ENCODE data around the gene LAMA2.

LAMA2 gene

DNA sequence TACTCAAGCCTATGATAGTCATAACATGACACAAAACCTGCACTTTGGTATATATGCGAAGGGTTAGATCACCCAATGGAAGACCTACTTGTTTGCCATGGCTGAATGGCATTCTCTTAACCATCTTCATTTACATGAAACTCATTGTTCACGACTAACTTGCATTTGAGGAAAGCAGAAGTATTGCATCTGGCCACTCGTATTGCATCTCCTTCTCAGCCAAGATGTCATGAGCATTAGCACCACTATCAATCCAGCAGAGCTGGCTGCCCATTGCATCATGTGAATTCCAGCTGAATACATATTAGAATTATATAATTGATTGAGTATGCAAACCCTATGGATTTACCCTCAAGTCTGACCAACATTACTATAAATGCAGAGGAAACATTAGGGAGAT lies 390.2 kb downstream of the LAMA2 start:
- H3K4me3 ChIP-seq (ENCODE audit: low read length): no peak overlapping the region
- H3K9me3 ChIP-seq (ENCODE audit: control insufficient read depth, low read length): no peaks in the 10 kb centered on the region
- H3K36me3 ChIP-seq (ENCODE audit: control insufficient read depth, insufficient read depth, low read length): no peaks in the 10 kb centered on the region
- no peaks in the 10 kb centered on the region for H3K27me3 ChIP-seq (ENCODE audit: control insufficient read depth, insufficient read depth, low read length)
- H3K4me1 ChIP-seq (ENCODE audit: control insufficient read depth, insufficient read depth, low read length): no peaks in the 10 kb centered on the region
- no peak overlapping the region for H3K9ac ChIP-seq (ENCODE audit: low read length)

DNA sequence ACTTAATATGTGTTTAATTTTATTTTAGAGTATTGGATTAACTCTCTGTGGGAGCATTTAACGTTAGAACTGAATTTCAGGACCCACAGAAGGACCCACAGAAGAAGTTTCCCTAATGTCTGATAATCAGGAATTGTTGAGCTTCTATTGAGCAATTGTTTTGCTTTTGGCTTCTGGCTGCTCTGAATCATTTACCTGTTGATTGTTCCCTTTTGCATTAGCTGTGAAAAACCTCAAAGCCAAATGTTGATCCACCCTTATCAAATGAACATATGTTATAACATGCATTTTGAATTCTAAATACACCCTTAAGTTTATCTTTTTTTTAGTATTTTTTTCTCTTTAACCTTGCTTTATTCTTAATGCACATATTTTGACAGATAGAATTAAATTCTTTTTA lies 393.5 kb downstream of the LAMA2 start:
- no peak overlapping the region for H3K9ac ChIP-seq (ENCODE audit: low read length)
- no peaks in the 10 kb centered on the region for H3K9me3 ChIP-seq (ENCODE audit: control insufficient read depth, low read length)
- no peak overlapping the region for H3K4me3 ChIP-seq (ENCODE audit: low read length)
- H3K36me3 ChIP-seq (ENCODE audit: control insufficient read depth, insufficient read depth, low read length): no peaks in the 10 kb centered on the region
- no peaks in the 10 kb centered on the region for H3K27me3 ChIP-seq (ENCODE audit: control insufficient read depth, insufficient read depth, low read length)
- H3K4me1 ChIP-seq (ENCODE audit: control insufficient read depth, insufficient read depth, low read length): no peaks in the 10 kb centered on the region

DNA sequence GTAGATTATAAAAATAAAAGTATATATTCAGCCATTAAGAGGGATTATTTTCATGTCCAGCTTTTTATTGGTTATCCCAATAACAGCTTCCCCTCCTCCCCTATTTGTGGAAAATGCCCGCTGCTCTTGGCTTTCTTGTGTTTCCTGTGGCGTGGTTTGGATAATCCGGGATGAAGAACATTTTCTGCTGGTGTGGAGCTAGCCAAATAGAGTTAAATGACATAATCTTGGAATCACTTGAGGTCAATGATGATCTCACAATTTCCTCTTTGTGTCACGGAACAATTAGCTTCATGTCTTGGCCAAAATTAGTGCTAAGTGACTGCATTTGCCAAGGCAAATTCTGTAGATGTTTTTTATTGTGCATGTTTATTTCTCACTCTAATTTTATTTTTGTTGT lies 394.0 kb downstream of the LAMA2 start:
- Histone ChIP-seq H3K9me3 (ENCODE audit: control insufficient read depth, low read length) (no peaks in the 10 kb centered on the region), H3K36me3 (ENCODE audit: control insufficient read depth, insufficient read depth, low read length) (no peaks in the 10 kb centered on the region), H3K9ac (ENCODE audit: low read length) (no peak overlapping the region), H3K4me1 (ENCODE audit: control insufficient read depth, insufficient read depth, low read length) (no peaks in the 10 kb centered on the region), H3K27me3 (ENCODE audit: control insufficient read depth, insufficient read depth, low read length) (no peaks in the 10 kb centered on the region), H3K4me3 (ENCODE audit: low read length) (no peak overlapping the region)

DNA sequence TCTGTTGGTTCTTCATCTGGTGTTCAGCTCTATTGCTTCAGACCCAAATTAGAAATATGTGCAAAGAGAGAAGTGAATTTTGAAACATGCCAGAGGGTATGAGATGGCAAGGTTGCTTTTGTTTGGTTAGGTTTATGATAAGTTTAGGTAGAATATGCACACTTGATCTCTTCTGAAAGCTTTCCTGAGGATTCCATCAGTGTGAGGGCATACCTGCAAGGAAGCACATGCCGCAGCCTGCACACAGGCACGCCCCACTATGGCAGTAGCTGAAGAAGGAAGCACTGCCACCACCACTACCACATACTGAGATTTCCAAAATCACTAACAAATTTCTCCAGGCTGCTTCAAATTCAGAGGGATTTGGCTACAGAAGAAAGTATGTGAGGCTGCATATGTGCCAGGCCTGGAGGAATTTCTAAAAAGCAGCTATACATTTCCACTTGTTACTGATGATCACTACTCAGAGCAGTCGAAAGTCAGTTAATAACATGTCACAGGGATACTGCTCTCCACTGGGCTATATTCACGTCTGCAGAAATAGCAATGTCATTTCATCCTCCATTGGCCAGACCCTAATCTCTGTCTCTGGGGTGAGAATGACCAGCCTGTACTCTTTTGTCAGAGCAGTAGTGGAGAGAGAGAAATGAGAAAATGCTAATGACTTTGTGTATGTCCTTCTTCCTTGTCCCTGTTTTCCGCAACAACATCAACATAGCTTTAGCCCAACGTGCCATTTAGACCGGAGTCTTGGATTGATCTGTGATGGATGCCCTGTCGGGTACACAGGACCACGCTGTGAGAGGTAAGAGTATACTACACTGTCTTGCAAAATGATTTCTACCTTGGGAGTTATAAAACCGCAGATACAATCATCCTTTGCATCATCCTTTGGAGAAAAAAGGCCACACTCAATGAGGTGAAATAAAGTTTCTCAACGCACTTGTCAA lies 396.7 kb downstream of the LAMA2 start:
- no peaks in the 10 kb centered on the region for H3K9me3 ChIP-seq (ENCODE audit: control insufficient read depth, low read length)
- H3K4me3 ChIP-seq (ENCODE audit: low read length): no peak overlapping the region
- no peak overlapping the region for H3K9ac ChIP-seq (ENCODE audit: low read length)
- H3K36me3 ChIP-seq (ENCODE audit: control insufficient read depth, insufficient read depth, low read length): no peaks in the 10 kb centered on the region
- H3K4me1 ChIP-seq (ENCODE audit: control insufficient read depth, insufficient read depth, low read length): no peaks in the 10 kb centered on the region
- H3K27me3 ChIP-seq (ENCODE audit: control insufficient read depth, insufficient read depth, low read length): no peaks in the 10 kb centered on the region

DNA sequence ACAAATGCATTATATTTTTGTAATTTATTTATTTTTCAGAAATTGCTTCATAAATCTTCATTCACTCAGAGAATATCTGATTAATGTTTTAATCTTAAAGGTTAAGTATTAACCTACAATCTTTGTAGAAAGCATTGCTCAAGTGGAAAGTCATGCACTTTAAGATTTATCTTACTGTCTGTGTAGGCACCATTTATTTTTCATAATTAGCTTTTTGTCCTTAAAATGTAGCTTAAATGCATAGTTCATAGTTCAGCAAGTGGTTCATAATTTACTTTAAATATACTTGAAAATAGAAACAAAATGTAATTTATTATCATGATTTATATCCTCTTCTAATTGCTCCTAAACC lies 397.3 kb downstream of the LAMA2 start:
- no peak overlapping the region for H3K4me3 ChIP-seq (ENCODE audit: low read length)
- H3K27me3 ChIP-seq (ENCODE audit: control insufficient read depth, insufficient read depth, low read length): no peaks in the 10 kb centered on the region
- H3K9me3 ChIP-seq (ENCODE audit: control insufficient read depth, low read length): no peaks in the 10 kb centered on the region
- H3K9ac ChIP-seq (ENCODE audit: low read length): no peak overlapping the region
- no peaks in the 10 kb centered on the region for H3K4me1 ChIP-seq (ENCODE audit: control insufficient read depth, insufficient read depth, low read length)
- no peaks in the 10 kb centered on the region for H3K36me3 ChIP-seq (ENCODE audit: control insufficient read depth, insufficient read depth, low read length)

DNA sequence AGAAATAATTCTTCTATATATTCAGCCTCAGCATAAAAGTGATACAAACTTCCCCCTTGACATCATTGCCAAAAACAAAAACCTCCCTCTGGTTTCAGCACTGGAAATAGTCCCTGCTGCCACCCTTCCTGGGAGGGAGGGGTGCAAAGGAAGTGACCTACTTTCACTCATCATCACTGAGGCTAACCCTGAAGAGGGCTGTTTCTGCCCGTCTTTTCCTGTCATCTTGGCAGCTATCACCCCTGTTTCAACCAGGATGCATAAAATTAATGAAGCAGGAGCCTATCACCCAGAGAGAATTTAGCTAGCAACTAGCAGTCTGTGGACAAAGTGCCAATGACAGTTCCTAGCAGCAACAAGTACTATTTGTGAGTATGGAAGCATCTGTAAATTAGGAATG lies 397.8 kb downstream of the LAMA2 start:
- Histone ChIP-seq H3K4me3 (ENCODE audit: low read length) (no peak overlapping the region), H3K9ac (ENCODE audit: low read length) (no peak overlapping the region), H3K4me1 (ENCODE audit: control insufficient read depth, insufficient read depth, low read length) (no peaks in the 10 kb centered on the region), H3K9me3 (ENCODE audit: control insufficient read depth, low read length) (no peaks in the 10 kb centered on the region), H3K36me3 (ENCODE audit: control insufficient read depth, insufficient read depth, low read length) (no peaks in the 10 kb centered on the region), H3K27me3 (ENCODE audit: control insufficient read depth, insufficient read depth, low read length) (no peaks in the 10 kb centered on the region)

DNA sequence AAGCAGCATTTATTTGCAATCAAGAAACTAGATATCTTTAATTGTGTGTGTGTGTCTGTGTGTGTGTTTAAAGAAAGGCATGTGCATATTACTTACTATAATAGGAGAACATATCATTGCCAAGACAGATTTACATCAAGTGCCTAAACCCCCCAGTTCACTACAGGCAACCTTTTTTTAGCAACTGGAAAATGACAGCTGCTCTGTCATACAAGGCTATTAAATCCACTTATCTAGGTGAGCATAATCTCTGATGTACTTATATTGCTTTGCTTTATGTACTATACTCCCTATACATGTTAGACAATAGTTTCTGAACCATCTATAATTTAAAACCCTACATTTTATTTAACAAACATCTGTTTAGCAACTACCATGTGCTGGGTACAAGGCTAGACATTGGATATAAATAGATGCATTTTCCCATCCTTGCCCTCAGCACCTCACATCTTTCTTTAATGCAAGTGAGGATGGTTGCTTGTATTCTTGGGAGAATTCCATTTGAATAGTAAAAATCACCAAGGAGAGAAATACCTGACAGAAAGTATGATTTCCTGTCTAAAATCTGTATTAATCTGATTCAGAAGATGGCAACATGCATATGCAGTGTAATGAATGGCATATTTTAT lies 398.3 kb downstream of the LAMA2 start:
- no peaks in the 10 kb centered on the region for H3K9me3 ChIP-seq (ENCODE audit: control insufficient read depth, low read length)
- H3K27me3 ChIP-seq (ENCODE audit: control insufficient read depth, insufficient read depth, low read length): no peaks in the 10 kb centered on the region
- no peaks in the 10 kb centered on the region for H3K36me3 ChIP-seq (ENCODE audit: control insufficient read depth, insufficient read depth, low read length)
- H3K4me1 ChIP-seq (ENCODE audit: control insufficient read depth, insufficient read depth, low read length): no peaks in the 10 kb centered on the region
- H3K9ac ChIP-seq (ENCODE audit: low read length): no peak overlapping the region
- no peak overlapping the region for H3K4me3 ChIP-seq (ENCODE audit: low read length)

DNA sequence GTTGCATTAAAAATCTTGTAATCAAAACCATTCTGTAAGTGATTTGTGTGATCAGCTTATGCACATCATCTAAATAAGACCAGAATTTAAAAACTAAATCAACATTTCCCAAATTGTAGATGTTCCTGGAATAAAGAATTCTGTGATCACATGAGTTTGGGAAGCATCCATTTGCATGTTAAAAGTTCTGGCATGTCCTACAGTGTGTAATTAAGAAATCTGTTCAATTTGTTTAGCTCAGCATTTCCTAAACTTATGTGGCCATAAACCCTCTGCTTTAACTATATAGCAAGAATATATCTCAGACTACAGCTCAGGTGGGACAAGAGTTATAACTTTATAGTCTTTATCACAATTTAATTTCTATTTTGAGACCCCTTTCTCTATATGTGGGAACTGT lies 399.1 kb downstream of the LAMA2 start:
- Histone ChIP-seq H3K9me3 (ENCODE audit: control insufficient read depth, low read length) (no peaks in the 10 kb centered on the region), H3K4me1 (ENCODE audit: control insufficient read depth, insufficient read depth, low read length) (no peaks in the 10 kb centered on the region), H3K36me3 (ENCODE audit: control insufficient read depth, insufficient read depth, low read length) (no peaks in the 10 kb centered on the region), H3K27me3 (ENCODE audit: control insufficient read depth, insufficient read depth, low read length) (no peaks in the 10 kb centered on the region), H3K4me3 (ENCODE audit: low read length) (no peak overlapping the region), H3K9ac (ENCODE audit: low read length) (no peak overlapping the region)

DNA sequence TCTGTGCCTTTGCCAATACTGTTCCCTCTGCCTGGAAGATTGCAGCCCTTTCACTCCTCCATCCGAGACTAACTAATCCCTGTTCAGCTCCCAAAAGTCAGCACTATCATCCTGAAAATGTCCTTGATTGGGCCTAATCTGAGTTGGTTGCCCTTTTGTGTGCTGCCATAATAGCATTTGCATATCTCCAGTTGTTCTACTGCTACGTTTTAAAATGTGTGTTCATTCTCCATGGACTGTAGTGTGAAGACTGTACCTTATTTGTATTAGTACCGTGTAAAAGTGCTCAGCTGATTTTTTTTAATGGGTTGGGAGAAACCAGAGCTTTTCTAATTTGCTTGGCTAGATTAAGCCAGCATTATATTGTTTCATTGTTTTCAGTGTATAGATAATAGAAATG lies 401.3 kb downstream of the LAMA2 start:
- Histone ChIP-seq H3K4me3 (ENCODE audit: low read length) (no peak overlapping the region), H3K9me3 (ENCODE audit: control insufficient read depth, low read length) (no peaks in the 10 kb centered on the region), H3K27me3 (ENCODE audit: control insufficient read depth, insufficient read depth, low read length) (no peaks in the 10 kb centered on the region), H3K9ac (ENCODE audit: low read length) (no peak overlapping the region), H3K4me1 (ENCODE audit: control insufficient read depth, insufficient read depth, low read length) (no peaks in the 10 kb centered on the region), H3K36me3 (ENCODE audit: control insufficient read depth, insufficient read depth, low read length) (no peaks in the 10 kb centered on the region)

DNA sequence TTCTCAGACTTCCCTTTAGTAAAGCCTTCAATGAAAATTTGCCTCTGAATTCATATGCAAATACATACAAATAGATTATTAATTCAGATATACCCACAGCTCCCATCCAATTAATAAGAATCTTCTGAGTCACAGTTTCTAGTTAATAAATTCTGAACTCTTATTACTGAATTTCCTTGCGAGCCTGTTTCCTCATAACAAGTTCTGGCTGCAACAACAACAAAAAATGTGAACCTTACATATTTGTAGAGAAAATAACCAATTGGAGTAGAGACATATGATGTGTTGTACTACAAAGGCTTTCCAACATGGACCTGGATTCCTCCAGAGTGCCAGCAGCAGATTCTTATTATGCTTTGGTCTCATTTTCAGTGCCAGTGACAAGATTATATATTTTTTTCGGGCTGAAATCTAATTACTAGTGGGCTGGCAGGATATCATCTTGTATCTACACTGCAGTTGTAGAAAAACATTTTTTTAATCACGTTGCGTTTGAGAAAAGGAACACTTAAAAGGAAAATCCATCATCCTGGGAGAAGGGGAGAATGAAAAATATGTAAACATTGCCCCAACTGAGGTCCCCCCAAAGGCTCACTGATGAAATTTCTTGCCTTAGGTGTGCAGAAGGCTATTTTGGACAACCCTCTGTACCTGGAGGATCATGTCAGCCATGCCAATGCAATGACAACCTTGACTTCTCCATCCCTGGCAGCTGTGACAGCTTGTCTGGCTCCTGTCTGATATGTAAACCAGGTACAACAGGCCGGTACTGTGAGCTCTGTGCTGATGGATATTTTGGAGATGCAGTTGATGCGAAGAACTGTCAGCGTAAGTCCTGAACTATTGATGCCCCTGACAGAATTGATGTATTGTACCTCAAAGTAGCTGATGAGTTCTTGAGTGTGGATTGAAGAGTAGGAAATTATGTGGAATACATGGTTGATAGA lies 404.6 kb downstream of the LAMA2 start:
- no peaks in the 10 kb centered on the region for H3K27me3 ChIP-seq (ENCODE audit: control insufficient read depth, insufficient read depth, low read length)
- H3K9me3 ChIP-seq (ENCODE audit: control insufficient read depth, low read length): no peaks in the 10 kb centered on the region
- H3K4me1 ChIP-seq (ENCODE audit: control insufficient read depth, insufficient read depth, low read length): no peaks in the 10 kb centered on the region
- no peak overlapping the region for H3K9ac ChIP-seq (ENCODE audit: low read length)
- H3K36me3 ChIP-seq (ENCODE audit: control insufficient read depth, insufficient read depth, low read length): no peaks in the 10 kb centered on the region
- H3K4me3 ChIP-seq (ENCODE audit: low read length): no peak overlapping the region

DNA sequence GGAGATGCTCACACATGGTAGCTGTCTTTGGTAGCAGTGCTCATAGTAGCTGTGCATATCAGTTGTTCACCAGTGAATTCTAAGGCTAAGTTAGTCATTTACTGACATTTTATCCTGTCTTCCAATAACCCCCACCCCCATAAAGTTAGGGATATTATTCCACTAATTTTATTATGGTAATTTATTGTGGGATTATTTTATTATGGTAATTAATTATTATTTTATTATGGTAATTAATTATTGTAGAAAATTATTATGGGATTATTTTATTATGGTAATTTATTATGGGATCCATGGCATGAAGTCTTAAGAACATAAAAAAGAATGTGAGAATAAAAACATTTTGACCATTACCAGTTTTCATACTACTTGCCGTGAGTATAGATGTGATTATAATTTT lies 406.5 kb downstream of the LAMA2 start:
- H3K36me3 ChIP-seq (ENCODE audit: control insufficient read depth, insufficient read depth, low read length): no peaks in the 10 kb centered on the region
- no peaks in the 10 kb centered on the region for H3K27me3 ChIP-seq (ENCODE audit: control insufficient read depth, insufficient read depth, low read length)
- H3K9me3 ChIP-seq (ENCODE audit: control insufficient read depth, low read length): no peaks in the 10 kb centered on the region
- no peak overlapping the region for H3K9ac ChIP-seq (ENCODE audit: low read length)
- no peaks in the 10 kb centered on the region for H3K4me1 ChIP-seq (ENCODE audit: control insufficient read depth, insufficient read depth, low read length)
- H3K4me3 ChIP-seq (ENCODE audit: low read length): no peak overlapping the region

DNA sequence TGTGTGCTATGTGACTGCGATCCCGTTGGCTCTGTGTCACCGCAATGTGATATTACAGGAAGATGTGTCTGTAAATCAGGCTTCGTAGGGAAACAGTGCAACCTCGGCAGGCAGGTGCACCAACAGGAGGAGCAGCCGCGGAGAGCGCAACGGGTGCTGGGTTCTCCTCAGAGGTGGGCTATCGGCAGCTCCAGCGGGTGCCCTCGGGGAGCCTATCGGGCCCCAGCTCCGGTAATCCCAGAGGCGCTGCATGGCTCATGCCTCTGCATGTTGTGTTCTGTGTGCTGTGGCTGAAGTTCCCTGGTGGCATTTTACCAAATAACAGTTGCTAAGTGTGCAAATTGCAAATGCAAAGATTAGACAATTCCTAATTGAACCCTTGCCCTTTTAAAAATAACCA lies 409.9 kb downstream of the LAMA2 start:
- Histone ChIP-seq H3K36me3 (ENCODE audit: control insufficient read depth, insufficient read depth, low read length) (no peaks in the 10 kb centered on the region), H3K27me3 (ENCODE audit: control insufficient read depth, insufficient read depth, low read length) (no peaks in the 10 kb centered on the region), H3K9ac (ENCODE audit: low read length) (no peak overlapping the region), H3K4me3 (ENCODE audit: low read length) (no peak overlapping the region), H3K4me1 (ENCODE audit: control insufficient read depth, insufficient read depth, low read length) (no peaks in the 10 kb centered on the region), H3K9me3 (ENCODE audit: control insufficient read depth, low read length) (no peaks in the 10 kb centered on the region)
